Tibial nerve (tissue), 4 donors: ENCODE results near the gene TEX51. TPM values are rescaled to one million over a fixed set of nuclear protein-coding genes. Genes with fewer than 3 reads are reported as not detected.
A peak's percentile ranks its signal among the peaks of the same experiment; 100 is the strongest.

Experiments used
- DNase-seq, 2 donors: peaks; one replicate each; pipeline ENCODE4 v3.0.0-alpha.2; 2019; ENCODE audit warnings: low spot score in 2 of 2
- H3K27ac ChIP-seq, 4 donors: fragments of 200-600 bp; sonication (generic) in 3 of 4; one replicate each; pipeline ENCODE4 v1.5.1; 2017 to 2019; ENCODE audit warnings: mild to moderate bottlenecking in 1 of 4
- H3K27me3 ChIP-seq, 2 donors: fragments of 200-600 bp; sonication (generic) in 1 of 2; one replicate each; pipeline versions ENCODE4 v1.5.1 to v1.6.0; 2017 to 2019
- H3K36me3 ChIP-seq, 3 donors: fragments of 200-600 bp; sonication (generic); one replicate each; pipeline ENCODE4 v1.5.1; 2018 to 2019
- H3K4me1 ChIP-seq, 4 donors: fragments of 200-600 bp; sonication (generic) in 3 of 4; one replicate each; pipeline ENCODE4 v1.5.1; 2017 to 2019
- H3K4me3 ChIP-seq, 4 donors: fragments of 200-600 bp; sonication (generic) in 3 of 4; one replicate each; pipeline ENCODE4 v1.5.1; 2017 to 2019; ENCODE audit warnings: mild to moderate bottlenecking in 1 of 4, moderate library complexity in 1 of 4
- H3K9me3 ChIP-seq, 4 donors: fragments of 200-600 bp; sonication (generic) in 3 of 4; one replicate each; pipeline ENCODE4 v1.5.1; 2017 to 2019
- CTCF ChIP-seq, 5 experiments: fragments of 200-600 bp in 3 of 5; fragments of 450-650 bp in 2 of 5; sonication (generic) in 3 of 5; IDR thresholded peaks; one replicate each; pipeline ENCODE4 v1.5.1; 2016 to 2019; ENCODE audit warnings: antibody characterized with exemption in 5 of 5, mild to moderate bottlenecking in 3 of 5, moderate library complexity in 2 of 5
- EP300 ChIP-seq, 2 donors: sonication (generic); formaldehyde crosslinking; IDR thresholded peaks; one replicate each; pipeline ENCODE4 v1.6.1; 2017; ENCODE audit warnings: antibody characterized with exemption in 2 of 2, mild to moderate bottlenecking in 1 of 2
- POLR2A ChIP-seq, 2 donors: fragments of 450-650 bp; IDR thresholded peaks; one replicate each; pipeline ENCODE4 v1.6.1; 2017; ENCODE audit warnings: antibody characterized with exemption in 2 of 2, mild to moderate bottlenecking in 2 of 2, moderate library complexity in 2 of 2
- WGBS, 2 donors: methylation state at CpG; one replicate each; pipeline ENCODE4 v1.1.5; 2018; 5-methylcytosine and 5-hydroxymethylcytosine counted together
- total RNA-seq, 4 donors: library from RNA; depleted of rRNA; stranded (reverse); fragments of >200 nt; gene quantifications; one replicate each; pipeline ENCODE4 v1.1.0, GENCODE V29; 2016

The TEX51 gene
- total RNA-seq, 4 donors from 2014 or later: not detected

GRCh38 chr2:126886211-126886915 is 12.3 kb upstream of the TEX51 start:
- H3K36me3 ChIP-seq: no peaks in the 10 kb centered on the region
- peak; percentile 51 to 72 (median 66) for TF ChIP-seq CTCF (IDR thresholded peaks at IDR 0.05)
- no peak for TF ChIP-seq EP300 (IDR thresholded peaks at IDR 0.05)
- TF ChIP-seq POLR2A (IDR thresholded peaks at IDR 0.05): no peak
- peaks cover 0 to 4% of the 10 kb centered on the region in 2 donors for H3K27me3 ChIP-seq
- no peak overlapping the region for H3K27ac ChIP-seq
- no peaks in the 10 kb centered on the region for H3K9me3 ChIP-seq
- H3K4me1 ChIP-seq: peaks cover 0 to 13% (median 0%) of the 10 kb centered on the region in 4 donors
- peak overlapping the region; percentile 11 to 49 (median 21) for H3K4me3 ChIP-seq
- peak; percentile 43 to 45 for DNase-seq
- WGBS, 2 donors: 8 to 10% methylated on average over 12 to 39 of the region's 40 CpGs

- no peak for DNase-seq
- Histone ChIP-seq H3K36me3 (no peaks in the 10 kb centered on the region), H3K4me1 (peaks cover 0 to 13% (median 0%) of the 10 kb centered on the region in 4 donors), H3K9me3 (no peaks in the 10 kb centered on the region), H3K4me3 (no peak overlapping the region), H3K27ac (no peak overlapping the region), H3K27me3 (peaks cover 0 to 4% of the 10 kb centered on the region in 2 donors)
- WGBS, 2 donors: 83 to 86% methylated on average over 13 of the region's 13 CpGs
- TF ChIP-seq EP300 (IDR thresholded peaks at IDR 0.05) (no peak), CTCF (IDR thresholded peaks at IDR 0.05) (no peak), POLR2A (IDR thresholded peaks at IDR 0.05) (no peak)
Measured at GRCh38 chr2:126886916-126887280, 11.8 kb upstream of the TEX51 start.

GRCh38 chr2:126887506-126887905 is 11.2 kb upstream of the TEX51 start:
- no peak overlapping the region for H3K4me3 ChIP-seq
- TF ChIP-seq POLR2A (IDR thresholded peaks at IDR 0.05) (no peak), EP300 (IDR thresholded peaks at IDR 0.05) (no peak), CTCF (IDR thresholded peaks at IDR 0.05) (no peak)
- H3K27me3 ChIP-seq: peaks cover 0 to 4% of the 10 kb centered on the region in 2 donors
- no peak for DNase-seq
- 94 to 95% methylated on average over 9 of the region's 9 CpGs for WGBS, 2 donors
- H3K36me3 ChIP-seq: no peaks in the 10 kb centered on the region
- no peak overlapping the region for H3K27ac ChIP-seq
- no peaks in the 10 kb centered on the region for H3K9me3 ChIP-seq
- peaks cover 0 to 13% (median 0%) of the 10 kb centered on the region in 4 donors for H3K4me1 ChIP-seq

DNA sequence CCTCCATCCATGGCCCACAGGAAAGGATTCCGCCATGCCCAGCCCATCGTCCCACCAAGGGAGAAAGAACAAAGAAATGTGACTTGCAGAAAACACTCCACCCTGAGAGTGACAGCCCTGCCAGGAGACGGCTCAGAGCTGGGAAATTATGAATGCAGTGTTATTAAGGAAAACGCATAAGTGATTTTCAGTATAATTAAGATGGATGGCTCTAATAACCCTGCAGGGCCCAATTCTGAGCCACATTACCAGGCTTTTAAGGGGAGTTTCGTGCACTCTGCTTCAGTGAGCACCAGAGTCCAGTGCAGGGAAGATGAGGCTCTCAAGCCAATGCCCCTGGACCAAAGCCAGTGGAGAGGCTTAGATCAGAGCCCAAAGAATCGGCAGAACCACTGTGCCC is 10.6 kb upstream of the TEX51 start:
- no peaks in the 10 kb centered on the region for H3K9me3 ChIP-seq
- H3K4me1 ChIP-seq: peaks cover 0 to 13% (median 0%) of the 10 kb centered on the region in 4 donors
- H3K27me3 ChIP-seq: peaks cover 0 to 4% of the 10 kb centered on the region in 2 donors
- H3K4me3 ChIP-seq: no peak overlapping the region
- DNase-seq: no peak
- TF ChIP-seq POLR2A (IDR thresholded peaks at IDR 0.05) (no peak), CTCF (IDR thresholded peaks at IDR 0.05) (no peak), EP300 (IDR thresholded peaks at IDR 0.05) (no peak)
- WGBS, 2 donors: 63 to 66% methylated on average over 6 of the region's 6 CpGs
- H3K36me3 ChIP-seq: no peaks in the 10 kb centered on the region
- H3K27ac ChIP-seq: no peak overlapping the region

GRCh38 chr2:126889071-126889470 is 9.6 kb upstream of the TEX51 start:
- Histone ChIP-seq H3K4me1 (peaks cover 0 to 13% (median 0%) of the 10 kb centered on the region in 4 donors), H3K4me3 (no peak overlapping the region), H3K9me3 (no peaks in the 10 kb centered on the region), H3K27me3 (peaks cover 0 to 4% of the 10 kb centered on the region in 2 donors), H3K36me3 (no peaks in the 10 kb centered on the region), H3K27ac (no peak overlapping the region)
- WGBS, 2 donors: 80 to 84% methylated on average over 9 of the region's 9 CpGs
- TF ChIP-seq EP300 (IDR thresholded peaks at IDR 0.05): no peak
- TF ChIP-seq POLR2A (IDR thresholded peaks at IDR 0.05): no peak
- no peak for TF ChIP-seq CTCF (IDR thresholded peaks at IDR 0.05)
- no peak for DNase-seq
